Measurements from ENCODE around the gene ARHGEF1.
A peak's percentile ranks its signal among the peaks of the same experiment; 100 is the strongest.
"Not testable (repeated sequence)": the region's sequence is repeated elsewhere in the genome, so short reads cannot be mapped to it uniquely, and the experiment has no call there.

ARHGEF1 gene

DNA sequence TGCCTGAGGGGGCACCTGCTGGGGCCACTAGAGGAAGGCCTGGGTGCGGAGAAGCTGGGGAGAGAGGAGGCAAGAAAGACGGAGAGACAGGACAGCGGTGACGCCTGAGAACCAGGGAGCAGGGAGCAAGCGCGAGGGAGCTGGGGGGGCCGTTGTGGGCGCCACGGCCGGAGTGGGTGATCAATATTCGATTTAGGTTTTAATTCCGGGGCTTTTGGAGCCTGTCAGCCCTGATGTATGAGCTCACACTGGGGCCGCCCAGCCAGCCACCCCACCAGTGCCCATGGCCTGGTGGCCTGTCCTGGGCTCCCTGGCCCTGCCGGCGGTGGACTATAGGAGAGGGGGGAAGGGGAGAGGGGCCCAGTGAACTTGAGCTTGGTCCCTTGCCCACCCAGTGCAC, 54.0 kb downstream of the ARHGEF1 start:
- Mint-ChIP-seq H3K9me3 (no peaks in the 10 kb centered on the region), H3K4me1 (peaks cover 20% of the 10 kb centered on the region), H3K27ac (no peak overlapping the region), H3K27me3 (ENCODE audit: low read depth) (peaks cover 76% of the 10 kb centered on the region), H3K4me3 (peak overlapping the region in 2 of 3 experiments; percentile 14 to 50), H3K36me3 (ENCODE audit: low read depth) (no peaks in the 10 kb centered on the region)
- TF ChIP-seq, protein P1, sequence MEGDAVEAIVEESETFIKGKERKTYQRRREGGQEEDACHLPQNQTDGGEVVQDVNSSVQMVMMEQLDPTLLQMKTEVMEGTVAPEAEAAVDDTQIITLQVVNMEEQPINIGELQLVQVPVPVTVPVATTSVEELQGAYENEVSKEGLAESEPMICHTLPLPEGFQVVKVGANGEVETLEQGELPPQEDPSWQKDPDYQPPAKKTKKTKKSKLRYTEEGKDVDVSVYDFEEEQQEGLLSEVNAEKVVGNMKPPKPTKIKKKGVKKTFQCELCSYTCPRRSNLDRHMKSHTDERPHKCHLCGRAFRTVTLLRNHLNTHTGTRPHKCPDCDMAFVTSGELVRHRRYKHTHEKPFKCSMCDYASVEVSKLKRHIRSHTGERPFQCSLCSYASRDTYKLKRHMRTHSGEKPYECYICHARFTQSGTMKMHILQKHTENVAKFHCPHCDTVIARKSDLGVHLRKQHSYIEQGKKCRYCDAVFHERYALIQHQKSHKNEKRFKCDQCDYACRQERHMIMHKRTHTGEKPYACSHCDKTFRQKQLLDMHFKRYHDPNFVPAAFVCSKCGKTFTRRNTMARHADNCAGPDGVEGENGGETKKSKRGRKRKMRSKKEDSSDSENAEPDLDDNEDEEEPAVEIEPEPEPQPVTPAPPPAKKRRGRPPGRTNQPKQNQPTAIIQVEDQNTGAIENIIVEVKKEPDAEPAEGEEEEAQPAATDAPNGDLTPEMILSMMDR (IDR thresholded peaks at IDR 0.05; ENCODE audit: unreplicated experiment in 3 of 3): no peak

GRCh38 chr19:41937525-41938468, 54.8 kb downstream of the ARHGEF1 start:
- Mint-ChIP-seq H3K36me3 (ENCODE audit: low read depth) (no peaks in the 10 kb centered on the region), H3K4me1 (peaks cover 20% of the 10 kb centered on the region), H3K9me3 (peaks cover 2% of the 10 kb centered on the region), H3K27me3 (ENCODE audit: low read depth) (peaks cover 72% of the 10 kb centered on the region), H3K4me3 (peak overlapping the region; percentile 60 to 61 (median 60)), H3K27ac (peak overlapping the region in 2 of 3 experiments; percentile 4 to 33)
- TF ChIP-seq, protein P1 (IDR thresholded peaks at IDR 0.05; ENCODE audit: unreplicated experiment in 3 of 3): no peak

GRCh38 chr19:41939209-41939608, 56.2 kb downstream of the ARHGEF1 start:
- H3K36me3 Mint-ChIP-seq (ENCODE audit: low read depth); H3K27ac Mint-ChIP-seq; H3K9me3 Mint-ChIP-seq: not testable (repeated sequence)
- H3K4me1 Mint-ChIP-seq: peaks cover 15% of the 10 kb centered on the region
- H3K4me3 Mint-ChIP-seq: peak overlapping the region in 1 of 3 experiments; percentile 74
- peaks cover 62% of the 10 kb centered on the region for H3K27me3 Mint-ChIP-seq (ENCODE audit: low read depth)

DNA sequence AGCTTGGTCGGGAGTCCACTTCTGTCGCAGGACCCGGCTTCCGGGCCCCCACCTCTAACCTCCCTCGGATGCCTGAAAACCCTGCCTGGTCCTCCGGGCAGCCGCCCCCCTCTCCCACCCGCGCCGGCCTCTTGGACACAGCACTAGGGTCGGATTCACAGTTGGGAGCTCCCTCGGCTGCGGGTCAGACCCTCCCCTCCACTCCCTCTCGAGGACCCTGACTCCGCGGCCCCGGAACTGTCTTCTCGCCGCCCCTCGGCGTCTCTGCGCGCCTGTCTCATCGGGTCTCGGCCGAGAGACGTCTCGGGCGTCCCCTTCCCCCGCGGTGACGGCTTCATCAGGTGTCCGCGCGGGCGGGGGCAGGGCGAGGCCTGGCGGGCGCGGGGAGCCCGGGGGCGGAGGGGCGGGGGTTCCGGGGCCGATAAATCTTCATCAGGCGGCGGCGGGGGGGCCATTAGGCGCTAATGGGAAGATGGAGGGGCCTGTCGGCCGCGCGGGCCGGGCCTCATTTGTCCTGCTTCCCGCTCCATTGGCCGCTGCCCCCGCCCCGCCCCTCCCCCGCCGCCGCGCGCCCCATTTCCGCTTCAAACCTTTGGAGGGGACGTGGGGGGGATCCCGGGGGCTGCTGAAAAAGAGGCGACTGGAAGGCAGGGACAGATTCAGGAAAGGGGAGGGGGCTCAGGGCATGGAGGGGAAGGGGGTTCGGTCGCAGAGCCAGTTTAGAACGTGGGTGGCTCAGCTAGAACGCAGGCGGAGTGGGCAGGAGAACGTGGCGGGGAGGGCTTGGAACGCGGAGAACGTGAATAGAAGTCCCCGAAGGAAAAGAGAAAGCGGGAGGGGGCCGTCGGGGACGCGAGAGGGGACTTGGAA, 57.1 kb downstream of the ARHGEF1 start:
- Mint-ChIP-seq H3K27ac (peak overlapping the region; percentile 52 to 66 (median 66)), H3K36me3 (ENCODE audit: low read depth) (no peaks in the 10 kb centered on the region), H3K4me3 (peak overlapping the region; percentile 88 to 90 (median 89)), H3K27me3 (ENCODE audit: low read depth) (peaks cover 53% of the 10 kb centered on the region), H3K9me3 (peaks cover 3% of the 10 kb centered on the region), H3K4me1 (peaks cover 15% of the 10 kb centered on the region)
- TF ChIP-seq, protein P1 (IDR thresholded peaks at IDR 0.05; ENCODE audit: unreplicated experiment in 3 of 3): no peak

DNA sequence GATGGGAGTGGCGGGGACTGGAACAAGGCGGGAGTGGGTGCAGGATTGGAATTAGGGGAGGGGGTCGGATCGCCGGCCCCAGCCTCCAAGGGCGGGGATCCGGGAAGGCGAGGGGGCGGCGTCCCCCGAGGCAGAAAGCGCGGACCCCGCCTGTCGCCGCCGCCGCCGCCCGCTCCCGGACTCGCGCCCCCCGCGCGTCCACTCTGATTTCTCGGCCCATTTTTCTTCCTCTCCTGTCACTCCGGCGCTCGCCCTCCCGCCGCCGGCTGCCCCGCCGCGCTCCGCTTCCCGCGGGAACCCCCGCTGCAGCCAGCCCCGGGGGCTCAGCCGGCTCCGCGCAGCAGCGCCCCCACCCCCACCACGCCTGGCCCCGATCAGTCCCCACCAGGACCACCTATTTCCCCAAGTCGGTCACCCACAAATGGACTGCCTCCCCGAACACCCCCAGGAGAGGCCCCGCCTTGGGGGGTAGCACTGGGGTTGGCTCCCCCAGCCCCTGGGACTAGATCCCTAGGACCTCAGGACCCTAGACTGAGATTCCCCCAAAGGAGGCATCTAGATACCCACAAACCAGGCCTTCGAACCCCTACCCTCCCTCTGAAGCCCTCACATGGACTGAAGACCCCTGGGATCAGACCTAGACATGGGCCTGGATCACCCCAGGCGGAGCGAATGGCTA, 57.9 kb downstream of the ARHGEF1 start:
- Mint-ChIP-seq H3K4me1 (peaks cover 10% of the 10 kb centered on the region), H3K27me3 (ENCODE audit: low read depth) (peaks cover 50% of the 10 kb centered on the region), H3K4me3 (peak overlapping the region; percentile 88 to 90 (median 89)), H3K36me3 (ENCODE audit: low read depth) (no peaks in the 10 kb centered on the region), H3K27ac (peak overlapping the region; percentile 52 to 66 (median 66)), H3K9me3 (peaks cover 3% of the 10 kb centered on the region)
- TF ChIP-seq, protein P1 (IDR thresholded peaks at IDR 0.05; ENCODE audit: unreplicated experiment in 3 of 3): no peak

Measured in nephron (organoid).